Measurements from ENCODE around the gene ZFP62.
"Not testable (repeated sequence)": the region's sequence is repeated elsewhere in the genome, so short reads cannot be mapped to it uniquely, and the experiment has no call there.

ZFP62 gene

GRCh38 chr5:180828756-180829531, 32.1 kb downstream of the ZFP62 start:
- DNase-seq, result not testable (repeated sequence)

GRCh38 chr5:180827374-180827773, 33.7 kb downstream of the ZFP62 start:
- DNase-seq, result not testable (repeated sequence)

GRCh38 chr5:180825768-180826525, 35.1 kb downstream of the ZFP62 start:
- DNase-seq, result no peak

- DNase-seq, result no peak
These were observed 36.2 kb downstream of the ZFP62 start for GRCh38 chr5:180824630-180825476.

GRCh38 chr5:180823940-180824629, 37.0 kb downstream of the ZFP62 start:
- no peak for DNase-seq

- DNase-seq, result no peak
These were observed 37.7 kb downstream of the ZFP62 start for GRCh38 chr5:180823346-180823745.

GRCh38 chr5:180821538-180821937, 39.5 kb downstream of the ZFP62 start:
- DNase-seq, result no peak

GRCh38 chr5:180820788-180821321, 40.2 kb downstream of the ZFP62 start:
- no peak for DNase-seq

GRCh38 chr5:180818677-180819341, 42.3 kb downstream of the ZFP62 start:
- no peak for DNase-seq

- no peak for DNase-seq
These were observed 43.0 kb downstream of the ZFP62 start for GRCh38 chr5:180817893-180818674.

- DNase-seq, result no peak
These were observed 44.2 kb downstream of the ZFP62 start for GRCh38 chr5:180816608-180817534.

- DNase-seq, result no peak
These were observed 45.7 kb downstream of the ZFP62 start for GRCh38 chr5:180815293-180815917.

- DNase-seq, result no peak
These were observed 47.7 kb downstream of the ZFP62 start for GRCh38 chr5:180813420-180813819.

- DNase-seq, result no peak
These were observed 49.4 kb downstream of the ZFP62 start for GRCh38 chr5:180811623-180812124.

- no peak for DNase-seq
These were observed 50.0 kb downstream of the ZFP62 start for GRCh38 chr5:180810959-180811622.

GRCh38 chr5:180810210-180810958, 50.7 kb downstream of the ZFP62 start:
- peak; percentile 92 to 99 (median 96) for DNase-seq

- peak in 3 of 4 experiments; percentile 66 to 85 (median 79) for DNase-seq
These were observed 51.5 kb downstream of the ZFP62 start for GRCh38 chr5:180809403-180810209.

Measured in activated naive CD4-positive, alpha-beta T cell (primary cell).